ENCODE results near the gene CSMD2. TPM values are rescaled to one million over a fixed set of nuclear protein-coding genes. Genes with fewer than 3 reads are reported as not detected.

CSMD2 gene
- total RNA-seq, 1 donor from 2014 or later, result 0.12 TPM

- DNase-seq (ENCODE audit: extremely low read depth, low read depth, low spot score), result no peak
Observed at GRCh38 chr1:33626801-33627200, 538.2 kb downstream of the CSMD2 start.

GRCh38 chr1:33624991-33625870, 539.8 kb downstream of the CSMD2 start:
- DNase-seq (ENCODE audit: extremely low read depth, low read depth, low spot score), result no peak

- no peak for DNase-seq (ENCODE audit: extremely low read depth, low read depth, low spot score)
Observed at GRCh38 chr1:33624261-33624990, 540.6 kb downstream of the CSMD2 start.

GRCh38 chr1:33623811-33624210, 541.2 kb downstream of the CSMD2 start:
- no peak for DNase-seq (ENCODE audit: extremely low read depth, low read depth, low spot score)

- DNase-seq (ENCODE audit: extremely low read depth, low read depth, low spot score), result no peak
Observed at GRCh38 chr1:33622757-33623156, 542.3 kb downstream of the CSMD2 start.

- no peak for DNase-seq (ENCODE audit: extremely low read depth, low read depth, low spot score)
Observed at GRCh38 chr1:33618636-33619035, 546.4 kb downstream of the CSMD2 start.

- no peak for DNase-seq (ENCODE audit: extremely low read depth, low read depth, low spot score)
Observed at GRCh38 chr1:33617451-33617850, 547.6 kb downstream of the CSMD2 start.

- DNase-seq (ENCODE audit: extremely low read depth, low read depth, low spot score), result no peak
Observed at GRCh38 chr1:33616780-33617179, 548.2 kb downstream of the CSMD2 start.

GRCh38 chr1:33615546-33615945, 549.5 kb downstream of the CSMD2 start:
- DNase-seq (ENCODE audit: extremely low read depth, low read depth, low spot score), result no peak

- DNase-seq (ENCODE audit: extremely low read depth, low read depth, low spot score), result no peak
Observed at GRCh38 chr1:33610864-33611455, 554.1 kb downstream of the CSMD2 start.

- no peak for DNase-seq (ENCODE audit: extremely low read depth, low read depth, low spot score)
Observed at GRCh38 chr1:33610391-33610790, 554.6 kb downstream of the CSMD2 start.

- DNase-seq (ENCODE audit: extremely low read depth, low read depth, low spot score), result no peak
Observed at GRCh38 chr1:33609739-33610138, 555.3 kb downstream of the CSMD2 start.

- DNase-seq (ENCODE audit: extremely low read depth, low read depth, low spot score), result no peak
Observed at GRCh38 chr1:33608825-33609400, 556.1 kb downstream of the CSMD2 start.

- DNase-seq (ENCODE audit: extremely low read depth, low read depth, low spot score), result no peak
Observed at GRCh38 chr1:33607444-33608005, 557.5 kb downstream of the CSMD2 start.

- DNase-seq (ENCODE audit: extremely low read depth, low read depth, low spot score), result no peak
Observed at GRCh38 chr1:33606272-33606671, 558.8 kb downstream of the CSMD2 start.

GRCh38 chr1:33602271-33602670, 562.8 kb downstream of the CSMD2 start:
- DNase-seq (ENCODE audit: extremely low read depth, low read depth, low spot score), result no peak

- no peak for DNase-seq (ENCODE audit: extremely low read depth, low read depth, low spot score)
Observed at GRCh38 chr1:33601751-33602150, 563.3 kb downstream of the CSMD2 start.

- DNase-seq (ENCODE audit: extremely low read depth, low read depth, low spot score), result no peak
Observed at GRCh38 chr1:33599516-33600115, 565.4 kb downstream of the CSMD2 start.

GRCh38 chr1:33588726-33589125, 576.3 kb downstream of the CSMD2 start:
- no peak for DNase-seq (ENCODE audit: extremely low read depth, low read depth, low spot score)

- DNase-seq (ENCODE audit: extremely low read depth, low read depth, low spot score), result no peak
Observed at GRCh38 chr1:33586795-33587194, 578.2 kb downstream of the CSMD2 start.

GRCh38 chr1:33586106-33586505, 578.9 kb downstream of the CSMD2 start:
- DNase-seq (ENCODE audit: extremely low read depth, low read depth, low spot score), result no peak

All from glomerular endothelial cell (primary cell).